H1 (cell line): ENCODE results near the gene MSI2. TPM values are rescaled to one million over a fixed set of nuclear protein-coding genes. Genes with fewer than 3 reads are reported as not detected.

Experiments used
- CTCF ChIA-PET: fragments of 300-600 bp; sonication (Branson Sonifier 250); formaldehyde crosslinking; loops from one replicate; lab custom pipeline; 2021; ENCODE audit not compliant: partially characterized antibody; lab: Charles Lee
- POLR2A ChIA-PET: fragments of 300-600 bp; sonication (Branson Sonifier 250); formaldehyde crosslinking; loops from one replicate; lab custom pipeline; 2021; ENCODE audit warnings: inconsistent platforms; ENCODE audit not compliant: partially characterized antibody; lab: Charles Lee
- DNase-seq, 2 experiments: peaks; one replicate each; pipeline versions ENCODE4 v3.0.0 to v3.0.0-alpha.2; 2010 to 2022; ENCODE audit warnings: low spot score in 2 of 2, low read depth in 1 of 2, mixed read lengths in 1 of 2
- FAIRE-seq: peaks from 2 replicates; lab custom pipeline; 2011; peaks lifted over from hg19 to GRCh38; lab: Jason Lieb, UNC
- H2AFZ ChIP-seq: 2 replicates; pipeline ENCODE4 v1.8.1; 2012; ENCODE audit warnings: low read length, inconsistent platforms
- H2AK5ac ChIP-seq: 2 replicates; pipeline ENCODE4 v1.6.1; 2013; ENCODE audit warnings: low read depth, low read length
- H2BK120ac ChIP-seq: replicated peaks from 2 replicates; pipeline ENCODE3; 2013; ENCODE audit warnings: low read depth, low read length, inconsistent platforms
- H2BK12ac ChIP-seq: 2 replicates; pipeline ENCODE4 v1.6.1; 2013; ENCODE audit warnings: low read depth, low read length
- H2BK15ac ChIP-seq: 2 replicates; pipeline ENCODE4 v1.6.1; 2013; ENCODE audit warnings: low read length
- H2BK20ac ChIP-seq: 2 replicates; pipeline ENCODE4 v1.6.1; 2013; ENCODE audit warnings: low read length
- H2BK5ac ChIP-seq: 2 replicates; pipeline ENCODE4 v1.6.1; 2013; ENCODE audit warnings: low read depth, low read length
- H3K14ac ChIP-seq: 2 replicates; pipeline ENCODE4 v1.6.1; 2013; ENCODE audit warnings: inconsistent platforms; ENCODE audit not compliant: insufficient read length
- H3K18ac ChIP-seq: 2 replicates; pipeline ENCODE4 v1.6.1; 2013; ENCODE audit warnings: low read length; ENCODE audit errors: extremely low read depth
- H3K23ac ChIP-seq: 2 replicates; pipeline ENCODE4 v1.6.1; 2013; ENCODE audit warnings: inconsistent platforms; ENCODE audit not compliant: insufficient read length
- H3K23me2 ChIP-seq: 2 replicates; pipeline ENCODE4 v1.6.1; 2013; ENCODE audit warnings: low read depth, low read length
- H3K27ac ChIP-seq: 2 replicates; pipeline ENCODE4 v1.6.1; 2011; ENCODE audit warnings: low read depth, low read length, inconsistent platforms
- H3K27me3 ChIP-seq, 4 experiments: replicated peaks in 1 of 4; 1 replicate in 1 of 4; 2 replicates in 3 of 4; pipeline versions ENCODE4 v1.6.1 to v1.8.1; 2011 to 2013; ENCODE audit warnings: low read length in 3 of 4, mild to moderate bottlenecking in 3 of 4, inconsistent platforms in 2 of 4, mixed read lengths in 2 of 4, moderate library complexity in 1 of 4; ENCODE audit not compliant: control insufficient read depth in 3 of 4, insufficient read depth in 3 of 4; ENCODE audit errors: extremely low read depth in 1 of 4
- H3K36me3 ChIP-seq, 4 experiments: 2 replicates each; pipeline versions ENCODE4 v1.6.1 to v1.8.1; 2011 to 2013; ENCODE audit warnings: mild to moderate bottlenecking in 4 of 4, low read length in 3 of 4, moderate library complexity in 2 of 4, control low read depth in 1 of 4, inconsistent platforms in 1 of 4; ENCODE audit not compliant: insufficient read depth in 4 of 4, control insufficient read depth in 2 of 4
- H3K4ac ChIP-seq: replicated peaks from 2 replicates; pipeline ENCODE3; 2013; ENCODE audit warnings: low read length, low read depth, mixed read lengths, inconsistent platforms; ENCODE audit not compliant: insufficient read length
- H3K4me1 ChIP-seq, 4 experiments: replicated peaks in 1 of 4; 1 replicate in 1 of 4; 2 replicates in 3 of 4; pipeline versions ENCODE4 v1.6.1 to v1.8.1; 2011 to 2013; ENCODE audit warnings: low read length in 3 of 4, inconsistent platforms in 2 of 4, mixed read lengths in 1 of 4; ENCODE audit not compliant: insufficient read depth in 4 of 4, control insufficient read depth in 3 of 4
- H3K4me2 ChIP-seq, 2 experiments: 2 replicates each; pipeline versions ENCODE4 v1.6.1 to v1.8.1; 2011 to 2013; ENCODE audit warnings: low read depth in 2 of 2, low read length in 2 of 2, control low read depth in 1 of 2, inconsistent platforms in 1 of 2, mild to moderate bottlenecking in 1 of 2; ENCODE audit not compliant: insufficient read depth in 1 of 2
- H3K4me3 ChIP-seq, 4 experiments: fragments of 200-600, 300-600 bp in 1 of 4; sonication (generic), shearing (Covaris generic), sonication (Bioruptor Twin) in 1 of 4; 2 replicates each; pipeline versions ENCODE4 v1.5.1 to v1.8.1; 2011 to 2016; ENCODE audit warnings: low read length in 4 of 4, low read depth in 3 of 4, control low read depth in 2 of 4, inconsistent platforms in 2 of 4, mild to moderate bottlenecking in 2 of 4, mixed read lengths in 1 of 4, moderate library complexity in 1 of 4; ENCODE audit not compliant: insufficient read depth in 2 of 4; ENCODE audit errors: extremely low read depth in 1 of 4
- H3K56ac ChIP-seq: replicated peaks from 2 replicates; pipeline ENCODE3; 2013; ENCODE audit warnings: low read depth, mild to moderate bottlenecking, mixed read lengths, low read length, inconsistent platforms; ENCODE audit not compliant: insufficient read length
- H3K79me1 ChIP-seq: 2 replicates; pipeline ENCODE4 v1.6.1; 2013; ENCODE audit warnings: low read depth, low read length, control low read depth
- H3K79me2 ChIP-seq, 2 experiments: 2 replicates each; pipeline versions ENCODE4 v1.6.1 to v1.8.1; 2012 to 2013; ENCODE audit warnings: low read length in 2 of 2, mild to moderate bottlenecking in 2 of 2, inconsistent platforms in 1 of 2; ENCODE audit not compliant: insufficient read depth in 2 of 2, control insufficient read depth in 1 of 2
- H3K9ac ChIP-seq, 4 experiments: replicated peaks in 1 of 4; 1 replicate in 1 of 4; 2 replicates in 3 of 4; pipeline versions ENCODE4 v1.6.1 to v1.8.1; 2011 to 2013; ENCODE audit warnings: low read depth in 3 of 4, low read length in 3 of 4, control low read depth in 2 of 4, mild to moderate bottlenecking in 2 of 4, moderate library complexity in 2 of 4, inconsistent platforms in 1 of 4; ENCODE audit errors: extremely low read depth in 1 of 4
- H3K9me3 ChIP-seq, 2 experiments: 2 replicates each; pipeline versions ENCODE4 v1.6.1 to v1.8.1; 2012 to 2013; ENCODE audit warnings: mild to moderate bottlenecking in 2 of 2, moderate library complexity in 2 of 2, control low read depth in 1 of 2, inconsistent platforms in 1 of 2, low read depth in 1 of 2, low read length in 1 of 2, mixed read lengths in 1 of 2; ENCODE audit not compliant: insufficient read depth in 2 of 2
- H4K20me1 ChIP-seq, 2 experiments: replicated peaks in 1 of 2; 2 replicates each; pipeline versions ENCODE3 to v1.8.1; 2011 to 2013; ENCODE audit warnings: inconsistent platforms in 2 of 2, low read length in 2 of 2, mild to moderate bottlenecking in 1 of 2; ENCODE audit not compliant: insufficient read depth in 2 of 2, control insufficient read depth in 1 of 2
- H4K5ac ChIP-seq: 2 replicates; pipeline ENCODE4 v1.6.1; 2013; ENCODE audit warnings: low read length, low read depth, mixed read lengths, inconsistent platforms; ENCODE audit not compliant: insufficient read length
- H4K8ac ChIP-seq: 2 replicates; pipeline ENCODE4 v1.8.0; 2013; ENCODE audit warnings: mild to moderate bottlenecking, moderate library complexity, low read length, inconsistent platforms; ENCODE audit not compliant: insufficient read depth; ENCODE audit errors: extremely low read depth
- H4K91ac ChIP-seq: replicated peaks from 2 replicates; pipeline ENCODE3; 2013; ENCODE audit warnings: low read length, mixed read lengths, inconsistent platforms; ENCODE audit not compliant: insufficient read length
- BRCA1 ChIP-seq: IDR thresholded peaks from 2 replicates; pipeline ENCODE4 v1.6.1; 2012; ENCODE audit warnings: low read depth, low read length, improper control_type of control experiment
- NANOG ChIP-seq: IDR thresholded peaks from 2 replicates; pipeline ENCODE4 v1.6.1; 2011; ENCODE audit warnings: low read length, low read depth, mild to moderate bottlenecking, inconsistent platforms; ENCODE audit not compliant: insufficient read depth, poor library complexity, severe bottlenecking
- POLR2AphosphoS5 ChIP-seq: IDR thresholded peaks from 2 replicates; pipeline ENCODE4 v1.6.1; 2011; ENCODE audit warnings: low read depth, low read length
- WGBS, 2 experiments: shearing (Covaris generic) in 1 of 2; methylation state at CpG; one replicate each; pipeline versions ENCODE4 v1.1.6 to v1.1.7; 2013 to 2015; ENCODE audit warnings: low lambda C conversion rate in 2 of 2, mixed read lengths in 2 of 2, inconsistent platforms in 1 of 2, low coverage in 1 of 2, missing lambda C conversion rate in 1 of 2; ENCODE audit not compliant: insufficient replicate concordance in 2 of 2, insufficient coverage in 1 of 2, insufficient read length in 1 of 2; ENCODE audit errors: extremely low coverage in 1 of 2, missing lambda C conversion rate in 1 of 2; 5-methylcytosine and 5-hydroxymethylcytosine counted together
- polyA plus RNA-seq, 7 experiments: library from polyadenylated mRNA; depleted of rRNA in 3 of 7; stranded (reverse) in 5 of 7; unstranded in 2 of 7; fragments of >200 nt in 5 of 7; fragments of 200-250 nt in 2 of 7; gene quantifications; 1 replicate in 5 of 7; 2 replicates in 1 of 7; 4 replicates in 1 of 7; pipeline versions ENCODE4 v1.2.1 to v1.2.3, GENCODE V29; 2011 to 2013; ENCODE audit warnings: missing spikeins in 2 of 7, mixed read lengths in 2 of 7
- total RNA-seq: library from RNA; stranded (reverse); fragmentation: NEBNext Ultra II Directional; extraction: Animal tissue kit (Norgen Biotek cat#: 25700); gene quantifications from 2 replicates; pipeline ENCODE4 v1.2.1, GENCODE V29; 2021

Gene MSI2
- total and polyA plus RNA-seq, 2 of the 8 experiments (the other 6 are each of a cell fraction or from before 2014, with no cell fraction given) = 36.7 to 80.6 TPM

DNA sequence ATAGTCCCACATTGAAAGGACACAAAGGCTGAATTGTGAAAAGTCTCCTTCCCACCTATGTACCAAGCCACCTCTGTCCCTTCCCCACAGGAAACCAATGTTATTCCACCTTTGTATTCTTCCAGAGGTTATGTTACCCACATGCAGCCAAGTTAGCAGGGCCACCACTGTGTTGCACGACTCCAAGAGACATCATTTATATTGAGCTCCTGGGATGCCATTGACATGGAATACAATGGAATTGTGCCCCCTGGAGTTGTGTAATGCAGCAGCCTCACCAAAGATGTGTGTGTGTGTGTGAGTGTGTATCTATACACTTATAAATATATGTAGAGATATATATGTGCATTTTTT, 21.6 kb upstream of the MSI2 start:
- Histone ChIP-seq H3K36me3 (no peaks in the 10 kb centered on the region), H3K56ac (no peak overlapping the region), H2AK5ac (no peak overlapping the region), H3K9me3 (no peaks in the 10 kb centered on the region), H2BK15ac (no peak overlapping the region), H3K4me3 (no peak overlapping the region), H3K9ac (no peak overlapping the region), H3K4me1 (peaks cover 0 to 13% (median 1%) of the 10 kb centered on the region in 4 experiments; a peak in 3 of 7 replicates), H2BK120ac (no peak overlapping the region), H2BK5ac (no peak overlapping the region), H4K20me1 (peaks cover 0 to 1% of the 10 kb centered on the region in 2 experiments), H3K4ac (no peak overlapping the region), H3K23ac (no peak overlapping the region), H3K27ac (no peak overlapping the region), H2BK20ac (no peak overlapping the region), H3K27me3 (no peaks in the 10 kb centered on the region), H3K79me2 (no peaks in the 10 kb centered on the region), H4K5ac (no peak overlapping the region), H3K79me1 (no peaks in the 10 kb centered on the region), H3K4me2 (no peak overlapping the region), H4K91ac (no peak overlapping the region), H3K14ac (no peak overlapping the region), H3K23me2 (no peaks in the 10 kb centered on the region), H4K8ac (no peak overlapping the region), H3K18ac (no peak overlapping the region), H2AFZ (no peak overlapping the region), H2BK12ac (no peak overlapping the region)
- FAIRE-seq (no peak), DNase-seq (no peak)
- POLR2A ChIA-PET = interaction anchor here (0.6 kb wide), 1 partner anchor 73 kb away, joined by 3 read pairs; no protein-coding TSS in a partner anchor
- CTCF ChIA-PET = interaction anchor here (0.8 to 1.0 kb wide), 2 partner anchors 8 to 102 kb away, joined by 3 to 5 read pairs; no protein-coding TSS in a partner anchor
- TF ChIP-seq BRCA1 (no peak), NANOG (peak; percentile 51), POLR2AphosphoS5 (no peak)
- WGBS, 2 experiments = 17% methylated on average over 1 of the region's 1 CpG; no CpG with 5 or more reads in 1 of the 2 experiments
